HEK293T (cell line): ENCODE results near the gene FOXE1.

Source experiments
- FOXK2 ChIP-seq: fragments of 450-650 bp; IDR thresholded peaks from 2 replicates; pipeline ENCODE4 v1.6.1; 2016; ENCODE audit warnings: mild to moderate bottlenecking
- FOXM1 ChIP-seq: fragments of 450-650 bp; IDR thresholded peaks from 2 replicates; pipeline ENCODE4 v1.6.1; 2017; ENCODE audit warnings: mild to moderate bottlenecking, borderline replicate concordance
- L3MBTL2 ChIP-seq: fragments of 450-650 bp; conservative IDR thresholded peaks from 2 replicates; pipeline ENCODE4 v1.6.1; 2016; ENCODE audit warnings: mild to moderate bottlenecking
- SUZ12 ChIP-seq: fragments of 450-650 bp; IDR thresholded peaks from 2 replicates; pipeline ENCODE4 v1.6.1; 2016; ENCODE audit warnings: mild to moderate bottlenecking
- TARDBP ChIP-seq: fragments of 450-650 bp; IDR thresholded peaks from 2 replicates; pipeline ENCODE4 v1.6.1; 2016
- ZNF384 ChIP-seq: fragments of 450-650 bp; IDR thresholded peaks from 2 replicates; pipeline ENCODE4 v1.6.1; 2016

- TF ChIP-seq FOXK2 (no peak), L3MBTL2 (no peak), SUZ12 (no peak), ZNF384 (no peak), FOXM1 (no peak), TARDBP (no peak)
Measured at GRCh38 chr9:97900103-97900737, 47.2 kb downstream of the FOXE1 start.
